Liver (tissue), 2 donors: ENCODE results near the gene CDC42BPG.

Source experiments
- CTCF ChIP-seq: fragments of 150-350 bp; IDR thresholded peaks from 2 replicates; pipeline ENCODE4 v1.5.1; 2017; ENCODE audit warnings: improper control_type of control experiment, low read depth, low read length; ENCODE audit not compliant: missing input control
- MAX ChIP-seq: IDR thresholded peaks from 2 replicates; pipeline ENCODE4 v1.6.1; 2016; ENCODE audit warnings: antibody characterized with exemption
- REST ChIP-seq: IDR thresholded peaks from 2 replicates; pipeline ENCODE4 v1.6.1; 2016; ENCODE audit warnings: antibody characterized with exemption, mild to moderate bottlenecking
- donor health status: healthy.

- TF ChIP-seq CTCF (no peak), REST (no peak), MAX (no peak)
These were observed 43.3 kb downstream of the CDC42BPG start for GRCh38 chr11:64801158-64801464.
